Left lung (tissue), 10 donors: ENCODE results near the gene IL3RA. TPM values are rescaled to one million over a fixed set of nuclear protein-coding genes. Genes with fewer than 3 reads are reported as not detected.
A peak's percentile ranks its signal among the peaks of the same experiment; 100 is the strongest.
"Not testable (repeated sequence)": the region's sequence is repeated elsewhere in the genome, so short reads cannot be mapped to it uniquely, and the experiment has no call there.

Source experiments
- ATAC-seq: fragments of 200-7000 bp; cut with Tn5 transposase; one replicate; pipeline ENCODE4 v1.9.1; 2020; ENCODE audit warnings: moderate library complexity
- DNase-seq, 4 donors: peaks; one replicate each; pipeline ENCODE4 v3.0.0-alpha.2; 2013 to 2020
- H3K27ac ChIP-seq, 2 donors: fragments of 200-600 bp; sonication (generic) in 1 of 2; one replicate each; pipeline versions ENCODE4 v1.5.0 to v1.8.0; 2020 to 2021
- H3K27me3 ChIP-seq, 2 donors: fragments of 200-600 bp; sonication (generic) in 1 of 2; one replicate each; pipeline versions ENCODE4 v1.5.0 to v1.8.0; 2020 to 2021
- H3K36me3 ChIP-seq, 2 donors: fragments of 200-600 bp; sonication (generic) in 1 of 2; one replicate each; pipeline versions ENCODE4 v1.5.0 to v1.8.0; 2020 to 2021
- H3K4me1 ChIP-seq, 2 donors: fragments of 200-600 bp; one replicate each; pipeline ENCODE4 v1.8.0; 2021
- H3K4me3 ChIP-seq, 2 donors: fragments of 200-600 bp; sonication (generic) in 1 of 2; one replicate each; pipeline versions ENCODE4 v1.5.0 to v1.8.0; 2020 to 2021; ENCODE audit warnings: mild to moderate bottlenecking in 1 of 2
- H3K9me3 ChIP-seq, 2 donors: fragments of 200-600 bp; sonication (generic) in 1 of 2; one replicate each; pipeline versions ENCODE4 v1.5.0 to v1.8.0; 2020 to 2021
- CTCF ChIP-seq, 2 donors: fragments of 200-600 bp; sonication (generic) in 1 of 2; IDR thresholded peaks; one replicate each; pipeline versions ENCODE4 v1.5.0 to v1.8.0; 2021; ENCODE audit warnings: antibody characterized with exemption in 2 of 2
- intact Hi-C, 2 donors: fragments of 100-400 bp; cut with DNase I; formaldehyde crosslinking; loops; one replicate each; pipeline versions ENCODE4 v1.11.2 to v1.14.2; 2022
- polyA plus RNA-seq, 6 donors: library from polyadenylated mRNA; unstranded; fragments of 120-200 nt; gene quantifications; one replicate each; pipeline ENCODE4 v1.2.1, GENCODE V29; 2013; ENCODE audit not compliant: insufficient read length in 6 of 6
- total RNA-seq, 2 donors: library from RNA; stranded (reverse); fragmentation: NEBNext Ultra II Directional; extraction: Animal tissue kit (Norgen Biotek cat#: 25700); gene quantifications; one replicate each; pipeline ENCODE4 v1.2.1, GENCODE V29; 2021
- donor health status: DM: no; HTN: yes; CAD: no.
- donor health status: DM: no; HTN: no; CAD: no.

The IL3RA gene
- total and polyA plus RNA-seq, 8 donors, result 13.9 to 26.6 (median 24.5) TPM

DNA sequence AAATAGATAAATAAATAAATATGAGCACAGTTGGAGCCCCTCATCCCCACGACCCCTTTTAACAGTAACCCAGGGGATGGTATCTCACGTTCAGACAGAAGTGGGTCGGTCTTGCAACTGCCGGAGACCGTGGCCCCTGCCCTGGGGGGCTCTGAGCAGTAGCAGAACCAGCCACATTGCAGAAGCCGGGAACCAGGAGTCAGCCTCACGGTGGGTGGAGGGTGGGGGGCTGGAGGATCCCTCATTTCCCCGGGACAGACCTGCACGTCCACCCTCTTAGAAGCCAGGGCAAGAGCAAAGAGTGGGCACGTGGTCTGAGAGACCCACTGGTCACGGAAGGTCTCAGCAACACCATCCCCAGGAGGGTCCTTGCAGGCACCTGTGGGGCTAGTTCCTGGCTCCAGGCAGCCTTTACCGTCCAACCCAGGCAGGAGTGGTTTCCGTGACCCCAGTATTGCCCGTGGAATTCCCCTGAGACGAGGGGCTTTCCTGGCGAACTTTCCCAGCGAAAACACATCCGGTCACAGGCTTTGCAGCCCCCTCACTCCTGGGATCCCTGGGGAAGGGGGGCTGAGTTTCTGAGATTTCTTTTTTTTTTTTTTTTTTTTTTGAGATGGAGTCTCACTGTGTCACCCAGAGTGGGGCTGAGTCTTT lies 8.8 kb upstream of the IL3RA start:
- no peaks in the 10 kb centered on the region for H3K36me3 ChIP-seq
- H3K4me1 ChIP-seq, result peaks cover 0 to 20% of the 10 kb centered on the region in 2 donors
- ATAC-seq (no peak), DNase-seq (peak in 1 of 4 donors; percentile 63)
- intact Hi-C loops, result no loop called here
- no peak overlapping the region for H3K4me3 ChIP-seq
- H3K27ac ChIP-seq, result no peak overlapping the region
- no peak for TF ChIP-seq CTCF (IDR thresholded peaks at IDR 0.05)
- H3K9me3 ChIP-seq, result no peaks in the 10 kb centered on the region
- peaks cover 0 to 12% of the 10 kb centered on the region in 2 donors for H3K27me3 ChIP-seq

DNA sequence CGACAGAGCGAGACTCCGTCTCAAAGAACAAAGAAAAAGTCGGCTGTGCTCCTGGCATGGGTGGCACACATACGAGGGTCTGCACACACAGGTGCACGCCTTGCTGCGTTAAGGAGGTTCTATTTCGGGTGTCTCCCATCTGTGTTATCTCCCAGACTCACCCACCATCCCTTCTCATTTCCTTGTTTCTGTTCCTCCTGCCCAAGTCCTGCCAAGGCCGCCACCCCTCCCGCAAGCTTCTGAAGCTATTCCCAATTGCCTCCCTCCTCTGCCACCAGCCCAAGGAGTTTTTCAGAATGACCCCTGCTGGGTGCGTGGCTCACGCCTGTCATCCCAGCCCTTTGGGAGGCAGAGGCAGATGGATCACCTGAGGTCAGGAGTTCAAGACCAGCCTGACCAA lies 6.0 kb upstream of the IL3RA start:
- Histone ChIP-seq H3K27me3 (peaks cover 0 to 12% of the 10 kb centered on the region in 2 donors), H3K9me3 (no peaks in the 10 kb centered on the region), H3K36me3 (no peaks in the 10 kb centered on the region), H3K4me1 (peaks cover 0 to 31% of the 10 kb centered on the region in 2 donors), H3K4me3 (no peak overlapping the region), H3K27ac (no peak overlapping the region)
- intact Hi-C loops, result no loop called here
- no peak for TF ChIP-seq CTCF (IDR thresholded peaks at IDR 0.05)
- ATAC-seq, result no peak
- DNase-seq, result peak in 1 of 4 donors; percentile 51

GRCh38 chrX:1332433-1332832 lies 4.2 kb upstream of the IL3RA start:
- DNase-seq, result peak in 1 of 4 donors; percentile 17
- H3K4me1 ChIP-seq, result peaks cover 0 to 41% of the 10 kb centered on the region in 2 donors
- ATAC-seq, intact Hi-C loops, H3K9me3 ChIP-seq, H3K4me3 ChIP-seq, H3K36me3 ChIP-seq: not testable (repeated sequence)
- H3K27ac ChIP-seq, result peak overlapping the region in 1 of 2 donors; percentile 61
- peaks cover 0 to 12% of the 10 kb centered on the region in 2 donors for H3K27me3 ChIP-seq

DNA sequence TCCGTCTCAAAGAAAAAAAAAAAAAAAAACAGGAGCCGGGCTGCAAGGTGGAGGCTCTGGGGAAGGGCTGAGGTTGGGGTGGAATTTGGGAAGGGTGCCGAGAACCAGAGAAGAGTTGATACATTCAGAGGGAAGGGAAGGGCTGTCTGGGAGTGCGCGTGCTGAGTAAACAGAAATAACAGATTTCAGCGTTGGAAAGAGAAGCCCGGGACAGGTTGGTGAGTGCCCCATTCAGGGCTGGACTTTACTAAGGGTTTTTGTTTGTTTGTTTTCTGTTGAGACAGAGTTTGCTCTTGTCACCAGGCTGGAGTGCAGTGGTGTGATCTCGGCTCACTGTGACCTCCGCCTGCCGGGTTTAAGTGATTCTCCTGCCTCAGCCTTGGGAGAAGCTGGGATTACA lies 1.7 kb upstream of the IL3RA start:
- DNase-seq (no peak), ATAC-seq (no peak)
- Histone ChIP-seq H3K4me1 (peaks cover 0 to 45% of the 10 kb centered on the region in 2 donors), H3K4me3 (no peak overlapping the region), H3K27ac (no peak overlapping the region), H3K36me3 (no peaks in the 10 kb centered on the region), H3K27me3 (peaks cover 0 to 6% of the 10 kb centered on the region in 2 donors), H3K9me3 (peaks cover 0 to 9% of the 10 kb centered on the region in 2 donors)
- no peak for TF ChIP-seq CTCF (IDR thresholded peaks at IDR 0.05)
- intact Hi-C loops, result no loop called here

DNA sequence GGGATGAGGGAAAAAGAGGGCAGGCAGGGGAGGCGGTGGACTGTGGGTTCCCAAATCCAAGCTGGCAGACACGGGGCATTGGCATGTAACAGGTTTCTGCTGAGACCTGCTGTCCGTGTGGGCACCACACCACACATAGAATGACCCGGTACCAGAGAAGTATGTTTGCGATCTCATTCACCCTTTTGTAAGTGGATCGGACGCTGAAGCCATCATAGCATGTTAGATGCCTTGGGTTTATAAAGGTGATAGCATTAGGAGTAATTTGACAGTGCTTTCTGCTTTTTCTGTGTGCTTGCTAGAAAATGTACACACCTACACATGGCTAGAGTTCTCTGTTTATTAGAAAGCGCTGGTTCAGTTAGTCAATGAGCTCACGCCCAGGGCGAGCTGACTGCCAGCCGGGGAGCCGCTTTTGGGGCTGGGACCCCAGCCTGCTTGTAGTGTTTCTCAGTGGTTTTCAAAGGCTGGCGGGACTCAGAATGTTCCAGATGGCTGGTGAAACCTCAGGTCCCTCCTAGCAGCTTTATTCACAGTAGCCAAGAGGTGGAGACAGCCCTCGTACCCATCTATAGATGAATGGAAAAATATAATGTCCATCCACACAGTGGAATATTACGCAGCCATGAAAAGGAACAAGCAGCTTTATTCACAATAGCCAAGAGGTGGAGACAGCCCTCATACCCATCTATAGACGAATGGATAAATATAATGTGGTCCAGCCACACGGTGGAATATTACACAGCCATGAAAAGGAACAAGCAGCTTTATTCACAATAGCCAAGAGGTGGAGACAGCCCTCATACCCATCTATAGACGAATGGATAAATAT lies 579 bp downstream of the IL3RA start:
- DNase-seq (peak in 1 of 4 donors; percentile 39), ATAC-seq (peak; percentile 15)
- no peak for TF ChIP-seq CTCF (IDR thresholded peaks at IDR 0.05)
- no peaks in the 10 kb centered on the region for H3K27me3 ChIP-seq
- H3K27ac ChIP-seq, result peak overlapping the region; percentile 33 to 79
- peaks cover 0 to 4% of the 10 kb centered on the region in 2 donors for H3K36me3 ChIP-seq
- intact Hi-C loops, result no loop called here
- H3K4me3 ChIP-seq, result peak overlapping the region; percentile 12 to 50
- peaks cover 0 to 60% of the 10 kb centered on the region in 2 donors for H3K4me1 ChIP-seq
- peaks cover 0 to 9% of the 10 kb centered on the region in 2 donors for H3K9me3 ChIP-seq
